OCI-LY3 (cell line): ENCODE data around the gene JARID2.

Experiments
- H2AFZ ChIP-seq: fragments of 200-600, 300-600 bp; shearing (Covaris generic); 2 replicates; pipeline ENCODE4 v1.6.0; 2014; ENCODE audit warnings: antibody characterized with exemption, low read depth, low read length
- H3K27ac ChIP-seq: fragments of 200-600, 300-600 bp; sonication (generic); 2 replicates; pipeline ENCODE4 v1.5.1; 2014; ENCODE audit warnings: mild to moderate bottlenecking, low read length, moderate library complexity, mixed read lengths
- H3K27me3 ChIP-seq: fragments of 200-600, 300-600 bp; sonication (generic); 2 replicates; pipeline ENCODE4 v1.6.1; 2014; ENCODE audit warnings: low read depth, low read length, mixed read lengths
- H3K36me3 ChIP-seq: fragments of 200-600, 300-600 bp; sonication (generic); replicated peaks from 2 replicates; pipeline ENCODE3; 2014; ENCODE audit warnings: low read depth, low read length, mixed read lengths
- H3K4me1 ChIP-seq: fragments of 300-600, 200-600 bp; sonication (generic); 2 replicates; pipeline ENCODE4 v1.6.1; 2014; ENCODE audit warnings: low read length, mixed read lengths
- H3K4me2 ChIP-seq: fragments of 200-600, 300-600 bp; sonication (generic); 2 replicates; pipeline ENCODE4 v1.6.1; 2014; ENCODE audit warnings: low read length, mixed read lengths
- H3K4me3 ChIP-seq: fragments of 300-600, 200-600 bp; sonication (generic); 2 replicates; pipeline ENCODE4 v1.5.1; 2014; ENCODE audit warnings: antibody characterized with exemption, mild to moderate bottlenecking, low read length, moderate library complexity
- H3K79me2 ChIP-seq: fragments of 300-600, 200-600 bp; shearing (Covaris generic); 2 replicates; pipeline ENCODE4 v1.6.1; 2014; ENCODE audit warnings: mild to moderate bottlenecking, low read length, mixed read lengths
- H3K9ac ChIP-seq: fragments of 300-600, 200-600 bp; shearing (Covaris generic); 2 replicates; pipeline ENCODE4 v1.6.0; 2014; ENCODE audit warnings: mild to moderate bottlenecking, low read length, moderate library complexity
- H3K9me3 ChIP-seq: fragments of 200-600, 300-600 bp; shearing (Covaris generic); 2 replicates; pipeline ENCODE4 v1.6.1; 2014; ENCODE audit warnings: low read length, mixed read lengths; ENCODE audit not compliant: insufficient read depth
- H4K20me1 ChIP-seq: fragments of 200-600, 300-600 bp; sonication (generic); 2 replicates; pipeline ENCODE4 v1.6.1; 2016; ENCODE audit warnings: low read length, mixed read lengths; ENCODE audit not compliant: insufficient read depth
- EZH2phosphoT487 ChIP-seq: fragments of 200-600 bp; shearing (Covaris generic); IDR thresholded peaks from 2 replicates; pipeline ENCODE4 v1.6.1; 2018; ENCODE audit warnings: antibody characterized with exemption, mixed run types, low read depth
- TF ChIP-seq, protein P1 (sequence below): fragments of 200-600, 300-600 bp; sonication (generic); IDR thresholded peaks from 2 replicates; pipeline ENCODE4 v1.5.1; 2014; ENCODE audit warnings: antibody characterized with exemption, low read length, low read depth

JARID2 gene

DNA sequence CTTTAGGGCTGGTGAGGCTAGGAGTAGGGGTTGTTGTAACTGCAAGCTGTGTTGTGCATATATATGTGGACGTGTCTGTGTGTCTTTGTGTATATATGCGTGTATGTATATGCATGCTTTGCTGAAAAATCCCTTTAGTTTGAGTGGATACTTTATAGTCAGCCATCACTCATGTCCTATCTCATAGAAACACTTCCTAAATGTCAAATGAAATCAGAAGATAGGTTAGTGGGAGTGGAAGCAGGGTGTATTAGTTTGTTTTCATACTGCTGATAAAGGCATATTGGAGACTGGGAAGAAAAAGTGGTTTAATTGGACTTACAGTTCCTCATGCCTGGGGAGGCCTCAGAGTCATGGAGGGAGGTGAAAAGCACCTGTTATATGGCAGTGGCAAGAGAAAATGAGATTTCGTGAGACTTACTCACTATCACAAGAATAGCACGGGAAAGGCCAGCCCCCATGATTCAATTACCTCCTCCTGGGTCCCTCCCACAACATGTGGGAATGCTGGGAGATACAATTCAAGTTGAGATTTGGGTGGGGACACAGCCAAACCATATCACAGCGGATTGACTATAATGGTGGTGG, 131.1 kb downstream of the JARID2 start:
- Histone ChIP-seq H2AFZ (no peak overlapping the region), H3K9me3 (no peaks in the 10 kb centered on the region), H3K79me2 (peaks cover 78% of the 10 kb centered on the region), H3K36me3 (peaks cover 2% of the 10 kb centered on the region), H3K4me2 (no peak overlapping the region), H3K4me3 (no peak overlapping the region), H3K27ac (no peak overlapping the region), H3K27me3 (no peaks in the 10 kb centered on the region), H3K9ac (no peak overlapping the region), H4K20me1 (peaks cover 64% of the 10 kb centered on the region), H3K4me1 (no peaks in the 10 kb centered on the region)
- TF ChIP-seq, protein P1, sequence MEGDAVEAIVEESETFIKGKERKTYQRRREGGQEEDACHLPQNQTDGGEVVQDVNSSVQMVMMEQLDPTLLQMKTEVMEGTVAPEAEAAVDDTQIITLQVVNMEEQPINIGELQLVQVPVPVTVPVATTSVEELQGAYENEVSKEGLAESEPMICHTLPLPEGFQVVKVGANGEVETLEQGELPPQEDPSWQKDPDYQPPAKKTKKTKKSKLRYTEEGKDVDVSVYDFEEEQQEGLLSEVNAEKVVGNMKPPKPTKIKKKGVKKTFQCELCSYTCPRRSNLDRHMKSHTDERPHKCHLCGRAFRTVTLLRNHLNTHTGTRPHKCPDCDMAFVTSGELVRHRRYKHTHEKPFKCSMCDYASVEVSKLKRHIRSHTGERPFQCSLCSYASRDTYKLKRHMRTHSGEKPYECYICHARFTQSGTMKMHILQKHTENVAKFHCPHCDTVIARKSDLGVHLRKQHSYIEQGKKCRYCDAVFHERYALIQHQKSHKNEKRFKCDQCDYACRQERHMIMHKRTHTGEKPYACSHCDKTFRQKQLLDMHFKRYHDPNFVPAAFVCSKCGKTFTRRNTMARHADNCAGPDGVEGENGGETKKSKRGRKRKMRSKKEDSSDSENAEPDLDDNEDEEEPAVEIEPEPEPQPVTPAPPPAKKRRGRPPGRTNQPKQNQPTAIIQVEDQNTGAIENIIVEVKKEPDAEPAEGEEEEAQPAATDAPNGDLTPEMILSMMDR = no peak
- no peak for TF ChIP-seq EZH2phosphoT487

DNA sequence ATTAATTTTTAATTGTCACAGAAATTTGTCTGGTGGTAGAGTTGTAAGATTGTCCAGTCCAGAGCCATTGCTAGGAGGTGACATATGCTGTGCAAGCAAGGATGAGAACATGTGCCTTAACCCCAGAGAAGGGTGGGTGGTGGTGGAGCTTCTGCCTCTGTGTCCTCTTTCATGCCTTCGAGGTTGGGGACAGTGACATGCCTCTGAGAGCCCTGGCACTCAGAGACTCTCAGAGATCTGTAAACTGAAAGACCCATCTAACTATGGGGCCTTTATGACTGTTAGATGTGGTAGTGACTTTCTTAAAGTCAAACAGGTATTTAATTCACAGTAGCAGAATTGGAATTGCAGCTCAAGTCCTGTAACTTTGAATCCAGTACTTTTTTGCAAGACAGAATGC, 132.4 kb downstream of the JARID2 start:
- H3K79me2 ChIP-seq = peaks cover 80% of the 10 kb centered on the region

DNA sequence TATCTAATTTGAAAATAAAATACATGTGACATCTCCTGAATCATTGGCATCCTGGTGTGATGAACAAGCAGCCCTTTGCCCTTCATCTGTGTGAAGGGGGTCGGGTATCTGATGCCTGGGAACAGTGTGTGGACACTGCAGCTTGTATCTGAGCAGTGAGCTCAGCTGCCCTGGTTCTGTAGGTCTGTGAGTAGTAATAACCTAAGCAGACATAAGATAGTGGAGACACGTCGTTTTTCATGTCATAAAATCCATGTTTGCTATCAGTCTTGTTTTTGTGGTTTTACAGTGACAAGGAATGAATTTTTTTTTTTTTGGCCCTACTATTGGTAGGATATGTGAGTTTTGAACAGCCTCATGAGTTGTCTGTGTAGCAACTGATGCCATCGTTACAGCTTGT, 133.0 kb downstream of the JARID2 start:
- Histone ChIP-seq H3K27ac (no peak overlapping the region), H3K36me3 (peaks cover 2% of the 10 kb centered on the region), H3K4me2 (no peak overlapping the region), H3K4me1 (no peaks in the 10 kb centered on the region), H3K27me3 (no peaks in the 10 kb centered on the region), H3K4me3 (no peak overlapping the region), H3K79me2 (peaks cover 76% of the 10 kb centered on the region), H3K9ac (no peak overlapping the region), H4K20me1 (peaks cover 70% of the 10 kb centered on the region), H2AFZ (no peak overlapping the region), H3K9me3 (no peaks in the 10 kb centered on the region)
- TF ChIP-seq, protein P1 = no peak
- no peak for TF ChIP-seq EZH2phosphoT487

More for the DNA sequence above, 132.4 kb downstream of the JARID2 start:
- no peak overlapping the region for H3K4me3 ChIP-seq
- peaks cover 72% of the 10 kb centered on the region for H4K20me1 ChIP-seq
- H3K9ac ChIP-seq = no peak overlapping the region
- H3K36me3 ChIP-seq = peaks cover 2% of the 10 kb centered on the region
- H2AFZ ChIP-seq = no peak overlapping the region
- no peak overlapping the region for H3K27ac ChIP-seq
- H3K27me3 ChIP-seq = no peaks in the 10 kb centered on the region
- TF ChIP-seq EZH2phosphoT487 = no peak
- TF ChIP-seq, protein P1 = no peak
- no peaks in the 10 kb centered on the region for H3K4me1 ChIP-seq
- H3K4me2 ChIP-seq = no peak overlapping the region
- H3K9me3 ChIP-seq = no peaks in the 10 kb centered on the region

DNA sequence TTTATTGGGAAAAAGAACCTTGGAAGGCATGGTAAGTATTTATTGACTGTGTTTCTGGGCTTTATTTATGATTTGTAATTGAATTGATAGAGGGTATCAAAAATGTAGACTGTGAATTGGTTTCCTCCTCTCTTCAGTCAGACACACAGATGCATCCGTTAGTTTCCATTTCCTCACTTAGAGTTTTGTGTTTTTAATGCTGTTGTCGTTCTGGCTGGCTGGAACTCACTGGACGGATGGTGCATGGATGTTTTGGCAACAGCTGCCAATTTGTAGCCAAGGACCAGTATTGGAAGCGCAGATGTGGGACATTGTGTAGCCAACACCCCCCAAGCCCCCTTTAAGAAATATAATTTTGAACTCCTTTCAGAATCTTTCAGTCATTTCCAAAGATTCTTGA, 134.5 kb downstream of the JARID2 start:
- no peak overlapping the region for H2AFZ ChIP-seq
- no peak overlapping the region for H3K9ac ChIP-seq
- H3K9me3 ChIP-seq = no peaks in the 10 kb centered on the region
- peaks cover 8% of the 10 kb centered on the region; the same call in 1 of the 2 replicates for H3K4me1 ChIP-seq
- H4K20me1 ChIP-seq = peaks cover 68% of the 10 kb centered on the region
- no peak overlapping the region for H3K4me3 ChIP-seq
- no peak overlapping the region for H3K4me2 ChIP-seq
- no peaks in the 10 kb centered on the region for H3K27me3 ChIP-seq
- no peak for TF ChIP-seq EZH2phosphoT487
- TF ChIP-seq, protein P1 = no peak
- H3K36me3 ChIP-seq = no peaks in the 10 kb centered on the region
- H3K27ac ChIP-seq = no peak overlapping the region
- H3K79me2 ChIP-seq = peaks cover 73% of the 10 kb centered on the region
